GM12891 (cell line): ENCODE data around the gene RAB28.

Experiments
- POLR2A ChIP-seq: IDR thresholded peaks from 2 replicates; pipeline ENCODE4 v1.6.1; 2011; ENCODE audit warnings: low read depth, low read length, control low read depth
- POLR2AphosphoS5 ChIP-seq: IDR thresholded peaks from 2 replicates; pipeline ENCODE4 v1.6.1; 2011; ENCODE audit warnings: low read depth, low read length, control low read depth
- SPI1 ChIP-seq: IDR thresholded peaks from 2 replicates; pipeline ENCODE4 v1.6.1; 2011; ENCODE audit warnings: low read depth, low read length, control low read depth

- no peak for TF ChIP-seq POLR2A
- no peak for TF ChIP-seq POLR2AphosphoS5
- no peak for TF ChIP-seq SPI1
Measured at GRCh38 chr4:13386405-13387107, 97.6 kb downstream of the RAB28 start.
